ENCODE measurements around the gene ATP5MK.
A peak's percentile ranks its signal among the peaks of the same experiment; 100 is the strongest.

The ATP5MK gene

DNA sequence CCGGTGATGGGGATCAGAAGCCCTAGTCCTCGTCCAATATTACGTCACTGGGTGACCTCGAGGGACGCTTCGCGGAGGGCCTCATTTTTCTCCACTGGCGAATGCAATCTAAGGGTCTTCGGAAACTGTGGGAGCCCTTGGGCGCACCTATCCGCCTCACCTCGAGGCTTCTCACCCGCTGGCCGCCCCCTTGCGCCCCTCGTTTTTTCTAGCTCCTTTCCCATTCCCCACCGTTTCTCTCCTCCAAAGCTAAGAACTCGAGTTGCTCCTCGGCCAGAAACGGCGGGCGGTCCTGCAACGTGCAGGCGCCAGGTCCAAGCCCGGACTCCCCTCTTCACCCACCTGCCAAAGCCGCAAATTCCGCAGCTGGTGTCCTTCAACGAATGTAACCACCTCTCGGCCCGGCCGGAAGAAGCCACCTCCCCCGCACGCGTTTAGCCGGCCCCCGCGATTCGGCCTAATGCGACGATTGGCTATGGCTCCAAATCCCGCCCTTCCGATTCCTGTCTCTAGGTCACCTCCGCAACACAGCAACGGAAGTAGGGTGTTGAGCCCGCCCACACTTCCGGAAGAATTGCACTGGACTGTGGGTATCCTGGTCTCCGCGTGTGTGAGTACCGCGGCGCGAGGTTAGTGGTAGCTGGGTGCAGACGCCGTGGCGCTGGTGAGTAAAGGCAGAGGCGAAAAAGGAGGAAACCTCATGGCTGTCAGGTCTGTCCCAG is at the start of gene ATP5MK, which contains the start of gene PDCD11:
TSS of gene ATP5MK (minus strand) at position 409 of the 722 bp plus-strand sequence. CDS start 4,018 bp downstream, outside the sequence.
TSS of gene PDCD11 (plus strand) at position 560 of the 722 bp plus-strand sequence. CDS start 1,801 bp downstream, outside the sequence.
- peak within 1 kb of the TSS; percentile 71 for H2AFZ ChIP-seq (ENCODE audit: low read depth, low read length, severe bottlenecking)
- TF ChIP-seq EZH2phosphoT487 (conservative IDR thresholded peaks at IDR 0.05; ENCODE audit: low read length): no peak
- TF ChIP-seq, protein P1, sequence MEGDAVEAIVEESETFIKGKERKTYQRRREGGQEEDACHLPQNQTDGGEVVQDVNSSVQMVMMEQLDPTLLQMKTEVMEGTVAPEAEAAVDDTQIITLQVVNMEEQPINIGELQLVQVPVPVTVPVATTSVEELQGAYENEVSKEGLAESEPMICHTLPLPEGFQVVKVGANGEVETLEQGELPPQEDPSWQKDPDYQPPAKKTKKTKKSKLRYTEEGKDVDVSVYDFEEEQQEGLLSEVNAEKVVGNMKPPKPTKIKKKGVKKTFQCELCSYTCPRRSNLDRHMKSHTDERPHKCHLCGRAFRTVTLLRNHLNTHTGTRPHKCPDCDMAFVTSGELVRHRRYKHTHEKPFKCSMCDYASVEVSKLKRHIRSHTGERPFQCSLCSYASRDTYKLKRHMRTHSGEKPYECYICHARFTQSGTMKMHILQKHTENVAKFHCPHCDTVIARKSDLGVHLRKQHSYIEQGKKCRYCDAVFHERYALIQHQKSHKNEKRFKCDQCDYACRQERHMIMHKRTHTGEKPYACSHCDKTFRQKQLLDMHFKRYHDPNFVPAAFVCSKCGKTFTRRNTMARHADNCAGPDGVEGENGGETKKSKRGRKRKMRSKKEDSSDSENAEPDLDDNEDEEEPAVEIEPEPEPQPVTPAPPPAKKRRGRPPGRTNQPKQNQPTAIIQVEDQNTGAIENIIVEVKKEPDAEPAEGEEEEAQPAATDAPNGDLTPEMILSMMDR (IDR thresholded peaks at IDR 0.05; ENCODE audit: insufficient read depth, low read length, poor library complexity, severe bottlenecking): no peak
- H3K9ac ChIP-seq (ENCODE audit: low read length): peak within 1 kb of the TSS; percentile 77
- peak within 1 kb of the TSS; percentile 27 for H3K27ac ChIP-seq (ENCODE audit: low read depth, low read length)
- H4K20me1 ChIP-seq (ENCODE audit: low read depth, low read length): no peaks in the 10 kb centered on the region
- peaks cover 5% of the 10 kb centered on the region; the same call in 1 of the 2 replicates for H3K36me3 ChIP-seq (ENCODE audit: low read length)
- no peaks in the 10 kb centered on the region for H3K9me3 ChIP-seq (ENCODE audit: insufficient read depth, low read length)
- peaks cover 56% of the 10 kb centered on the region for H3K79me2 ChIP-seq (ENCODE audit: insufficient read depth, low read length)
- peaks cover 4% of the 10 kb centered on the region; the same call in 1 of the 2 replicates for H3F3A ChIP-seq (ENCODE audit: insufficient read depth)
- peak within 1 kb of the TSS; percentile 92 for H3K4me2 ChIP-seq (ENCODE audit: low read depth, low read length, poor library complexity, severe bottlenecking)
- no peaks in the 10 kb centered on the region for H3K9me2 ChIP-seq (replicated peaks; ENCODE audit: insufficient read depth, low read length)
- peak within 1 kb of the TSS; percentile 83 for H3K4me3 ChIP-seq (ENCODE audit: insufficient read depth, low read length, poor library complexity, severe bottlenecking)
- no peaks in the 10 kb centered on the region for H3K27me3 ChIP-seq (ENCODE audit: low read length)

DNA sequence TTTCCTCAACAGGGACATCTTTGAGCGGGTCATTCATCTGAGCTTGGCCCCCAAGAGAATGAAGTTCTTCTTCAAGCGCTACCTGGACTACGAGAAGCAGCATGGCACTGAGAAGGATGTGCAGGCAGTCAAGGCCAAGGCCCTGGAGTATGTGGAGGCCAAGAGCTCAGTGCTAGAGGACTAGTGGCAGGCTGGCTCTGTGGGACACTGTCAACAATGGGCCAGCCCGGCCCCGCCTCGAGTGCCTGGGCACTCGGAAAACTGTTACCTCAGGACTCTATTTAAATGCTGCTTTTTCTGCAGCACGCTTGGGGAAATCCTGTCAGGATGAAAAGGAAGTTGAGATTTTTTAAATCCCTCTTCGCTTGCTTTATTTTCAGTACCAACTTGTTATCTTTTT is 49.1 kb upstream of the ATP5MK start:
- no peak overlapping the region for H3K9ac ChIP-seq (ENCODE audit: low read length)
- no peak overlapping the region for H3K27ac ChIP-seq (ENCODE audit: low read depth, low read length)
- no peak overlapping the region for H3K4me2 ChIP-seq (ENCODE audit: low read depth, low read length, poor library complexity, severe bottlenecking)
- no peaks in the 10 kb centered on the region for H4K20me1 ChIP-seq (ENCODE audit: low read depth, low read length)
- TF ChIP-seq, protein P1 (IDR thresholded peaks at IDR 0.05; ENCODE audit: insufficient read depth, low read length, poor library complexity, severe bottlenecking): no peak
- no peak for TF ChIP-seq EZH2phosphoT487 (conservative IDR thresholded peaks at IDR 0.05; ENCODE audit: low read length)
- no peaks in the 10 kb centered on the region for H3K27me3 ChIP-seq (ENCODE audit: low read length)
- H3K36me3 ChIP-seq (ENCODE audit: low read length): peaks cover 4% of the 10 kb centered on the region; the same call in 1 of the 2 replicates
- H3K4me3 ChIP-seq (ENCODE audit: insufficient read depth, low read length, poor library complexity, severe bottlenecking): no peak overlapping the region
- H3K9me2 ChIP-seq (replicated peaks; ENCODE audit: insufficient read depth, low read length): no peaks in the 10 kb centered on the region
- no peaks in the 10 kb centered on the region for H3K79me2 ChIP-seq (ENCODE audit: insufficient read depth, low read length)
- H3F3A ChIP-seq (ENCODE audit: insufficient read depth): no peaks in the 10 kb centered on the region
- no peak overlapping the region for H2AFZ ChIP-seq (ENCODE audit: low read depth, low read length, severe bottlenecking)
- no peaks in the 10 kb centered on the region for H3K9me3 ChIP-seq (ENCODE audit: insufficient read depth, low read length)

DNA sequence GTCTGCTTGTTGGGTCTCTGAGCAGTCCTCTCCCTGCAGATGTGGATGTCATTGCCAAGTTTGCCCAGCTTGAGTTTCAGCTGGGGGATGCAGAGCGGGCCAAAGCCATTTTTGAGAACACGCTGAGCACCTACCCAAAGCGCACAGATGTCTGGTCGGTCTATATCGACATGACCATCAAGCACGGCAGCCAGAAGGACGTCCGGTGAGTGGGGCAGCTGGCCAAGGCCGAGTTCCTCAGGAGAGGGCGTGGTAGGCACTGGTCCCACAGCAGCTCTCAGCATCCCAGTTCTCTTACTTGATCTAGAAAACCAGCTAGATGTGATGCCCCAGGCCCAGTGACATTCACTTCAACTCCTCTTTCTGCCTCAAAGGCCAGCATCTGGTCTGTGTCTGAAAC is 48.2 kb upstream of the ATP5MK start:
- no peak overlapping the region for H3K27ac ChIP-seq (ENCODE audit: low read depth, low read length)
- H3K27me3 ChIP-seq (ENCODE audit: low read length): no peaks in the 10 kb centered on the region
- no peaks in the 10 kb centered on the region for H3K9me3 ChIP-seq (ENCODE audit: insufficient read depth, low read length)
- H3K4me2 ChIP-seq (ENCODE audit: low read depth, low read length, poor library complexity, severe bottlenecking): no peak overlapping the region
- H3K9ac ChIP-seq (ENCODE audit: low read length): no peak overlapping the region
- no peaks in the 10 kb centered on the region for H3F3A ChIP-seq (ENCODE audit: insufficient read depth)
- peaks cover 4% of the 10 kb centered on the region; the same call in 1 of the 2 replicates for H3K36me3 ChIP-seq (ENCODE audit: low read length)
- H3K4me3 ChIP-seq (ENCODE audit: insufficient read depth, low read length, poor library complexity, severe bottlenecking): no peak overlapping the region
- no peaks in the 10 kb centered on the region for H3K9me2 ChIP-seq (replicated peaks; ENCODE audit: insufficient read depth, low read length)
- TF ChIP-seq EZH2phosphoT487 (conservative IDR thresholded peaks at IDR 0.05; ENCODE audit: low read length): no peak
- TF ChIP-seq, protein P1 (IDR thresholded peaks at IDR 0.05; ENCODE audit: insufficient read depth, low read length, poor library complexity, severe bottlenecking): no peak
- no peaks in the 10 kb centered on the region for H3K79me2 ChIP-seq (ENCODE audit: insufficient read depth, low read length)
- no peaks in the 10 kb centered on the region for H4K20me1 ChIP-seq (ENCODE audit: low read depth, low read length)
- no peak overlapping the region for H2AFZ ChIP-seq (ENCODE audit: low read depth, low read length, severe bottlenecking)

Measured in SU-DHL-6 (cell line).